HCT116 (cell line): Measurements from ENCODE around the gene ROR2. TPM values are rescaled to one million over a fixed set of nuclear protein-coding genes. Genes with fewer than 3 reads are reported as not detected.

Experiments
- ATAC-seq: fragments of 200-7000 bp; cut with Tn5 transposase; 2 replicates; pipeline ENCODE4 v1.9.1; 2020; ENCODE audit warnings: mild to moderate bottlenecking, moderate library complexity
- BruUV-seq: library from RNA; stranded (reverse); fragments of 400-500 nt; replicated peaks from 2 replicates; lab custom pipeline; 2021; lab: Mats Ljungman, UMichigan
- CTCF ChIA-PET: fragments of 300-600 bp; sonication (Branson Sonifier 250); formaldehyde crosslinking; loops from one replicate; lab custom pipeline; 2021; ENCODE audit warnings: antibody characterized with exemption; lab: Charles Lee
- POLR2A ChIA-PET: fragments of 300-600, 350-600 bp; sonication (Branson Sonifier 250); formaldehyde crosslinking; loops from one replicate; lab custom pipeline; 2021; ENCODE audit warnings: antibody characterized with exemption; lab: Charles Lee
- RAD21 ChIA-PET, 2 experiments: fragments of 300-600 bp; sonication (Branson Sonifier 250); formaldehyde crosslinking; loops; one replicate each; lab custom pipeline; 2023; ENCODE audit warnings: low total read pairs in 2 of 2; ENCODE audit not compliant: uncharacterized antibody in 2 of 2, unreplicated experiment in 2 of 2, low non-redundant PET in 1 of 2; lab: Charles Lee
- DNase-seq: peaks from one replicate; pipeline ENCODE4 v3.0.0-alpha.2; 2010; ENCODE audit warnings: low read depth, low spot score
- H2AFZ ChIP-seq: fragments of 200-600 bp; shearing (Covaris generic), sonication (generic); 2 replicates; pipeline ENCODE4 v1.6.1; 2017; ENCODE audit warnings: low read depth, mixed run types, mixed read lengths, antibody characterized with exemption, low read length; ENCODE audit not compliant: poor library complexity, severe bottlenecking
- H3K27ac ChIP-seq: 2 replicates; pipeline ENCODE4 v1.5.1; 2012; ENCODE audit warnings: low read depth, low read length
- H3K27me3 ChIP-seq: fragments of 200-600 bp; sonication (generic); 2 replicates; pipeline ENCODE4 v1.6.1; 2016; ENCODE audit warnings: mixed run types, low read length, mixed read lengths; ENCODE audit not compliant: insufficient read depth
- H3K36me3 ChIP-seq, 2 experiments: fragments of 200-500 bp in 1 of 2; fragments of 200-600 bp in 1 of 2; sonication (Bioruptor generic) in 1 of 2; sonication (generic) in 1 of 2; 2 replicates each; pipeline versions ENCODE4 v1.5.1 to v1.6.1; 2014 to 2016; ENCODE audit warnings: low read length in 2 of 2, inconsistent platforms in 1 of 2, mixed read lengths in 1 of 2, mixed run types in 1 of 2; ENCODE audit not compliant: insufficient read depth in 2 of 2, control insufficient read depth in 1 of 2
- H3K4me1 ChIP-seq, 2 experiments: fragments of 200-600 bp in 1 of 2; sonication (generic) in 1 of 2; 2 replicates each; pipeline versions ENCODE4 v1.5.1 to v1.6.1; 2012 to 2017; ENCODE audit warnings: low read length in 2 of 2, inconsistent platforms in 1 of 2, mild to moderate bottlenecking in 1 of 2, mixed read lengths in 1 of 2, mixed run types in 1 of 2, moderate library complexity in 1 of 2; ENCODE audit not compliant: insufficient read depth in 2 of 2, control insufficient read depth in 1 of 2
- H3K4me2 ChIP-seq: fragments of 200-600 bp; sonication (generic); 2 replicates; pipeline ENCODE4 v1.6.1; 2017; ENCODE audit warnings: mixed run types, low read length, mixed read lengths
- H3K4me3 ChIP-seq, 2 experiments: fragments of 200-600 bp in 1 of 2; sonication (generic) in 1 of 2; replicated peaks in 1 of 2; 2 replicates each; pipeline ENCODE4 v1.5.1; 2011 to 2016; ENCODE audit warnings: low read length in 2 of 2, control low read depth in 1 of 2, low read depth in 1 of 2, mild to moderate bottlenecking in 1 of 2, mixed read lengths in 1 of 2, mixed run types in 1 of 2
- H3K79me2 ChIP-seq: fragments of 200-600 bp; sonication (generic); 2 replicates; pipeline ENCODE4 v1.6.1; 2017; ENCODE audit warnings: mild to moderate bottlenecking, mixed run types, low read length, moderate library complexity, mixed read lengths; ENCODE audit not compliant: insufficient read depth
- H3K9ac ChIP-seq: fragments of 200-600 bp; sonication (generic); 2 replicates; pipeline ENCODE4 v1.6.1; 2016; ENCODE audit warnings: low read length, mixed read lengths
- H3K9me2 ChIP-seq: fragments of 200-600 bp; sonication (generic), shearing (Covaris generic); 2 replicates; pipeline ENCODE4 v1.6.1; 2017; ENCODE audit warnings: mixed run types, mild to moderate bottlenecking, moderate library complexity; ENCODE audit not compliant: insufficient read depth
- H3K9me3 ChIP-seq, 2 experiments: fragments of 200-500 bp in 1 of 2; fragments of 200-600 bp in 1 of 2; sonication (Bioruptor generic) in 1 of 2; sonication (generic) in 1 of 2; 2 replicates each; pipeline ENCODE4 v1.6.1; 2014 to 2017; ENCODE audit warnings: low read length in 2 of 2, mixed read lengths in 2 of 2, inconsistent platforms in 1 of 2, low read depth in 1 of 2, mild to moderate bottlenecking in 1 of 2, mixed run types in 1 of 2, moderate library complexity in 1 of 2; ENCODE audit not compliant: control insufficient read depth in 1 of 2, insufficient read depth in 1 of 2
- H4K20me1 ChIP-seq: fragments of 200-600 bp; sonication (generic), shearing (Covaris generic); 2 replicates; pipeline ENCODE4 v1.6.1; 2017; ENCODE audit warnings: mixed run types, mild to moderate bottlenecking, moderate library complexity; ENCODE audit not compliant: insufficient read depth
- CEBPB ChIP-seq: IDR thresholded peaks from 2 replicates; pipeline ENCODE4 v1.6.1; 2012; ENCODE audit warnings: low read depth
- ELF1 ChIP-seq: IDR thresholded peaks from 2 replicates; pipeline ENCODE4 v1.6.1; 2012; ENCODE audit warnings: low read depth, borderline replicate concordance
- EZH2 ChIP-seq: fragments of 200-600 bp; sonication (generic); IDR thresholded peaks from 2 replicates; pipeline ENCODE4 v1.6.1; 2017; ENCODE audit warnings: antibody characterized with exemption, mixed run types
- EZH2phosphoT487 ChIP-seq: fragments of 200-600 bp; IDR thresholded peaks from 2 replicates; pipeline ENCODE4 v1.6.1; 2018; ENCODE audit warnings: antibody characterized with exemption, borderline replicate concordance
- JUND ChIP-seq: IDR thresholded peaks from 2 replicates; pipeline ENCODE4 v1.6.1; 2012
- RAD21 ChIP-seq: IDR thresholded peaks from 2 replicates; pipeline ENCODE4 v1.6.1; 2012; ENCODE audit warnings: low read depth, mild to moderate bottlenecking
- REST ChIP-seq: IDR thresholded peaks from 2 replicates; pipeline ENCODE4 v1.6.1; 2012; ENCODE audit warnings: low read depth
- SIN3A ChIP-seq: IDR thresholded peaks from 2 replicates; pipeline ENCODE4 v1.6.1; 2012; ENCODE audit warnings: low read depth
- YY1 ChIP-seq: IDR thresholded peaks from 2 replicates; pipeline ENCODE4 v1.6.1; 2011; ENCODE audit warnings: low read length, low read depth, moderate library complexity, mild to moderate bottlenecking; ENCODE audit not compliant: insufficient replicate concordance; ENCODE audit errors: extremely low read depth
- ZBTB33 ChIP-seq: IDR thresholded peaks from 2 replicates; pipeline ENCODE4 v1.6.1; 2011; ENCODE audit warnings: mild to moderate bottlenecking, low read length, moderate library complexity; ENCODE audit not compliant: insufficient replicate concordance; ENCODE audit errors: extremely low read depth
- intact Hi-C: fragments of 100-400 bp; cut with micrococcal nuclease; formaldehyde crosslinking; loops from 2 replicates; pipeline ENCODE4 v1.10.0; 2022
- total RNA-seq: library from RNA; stranded (reverse); gene quantifications from one replicate; pipeline ENCODE4 v1.2.1, GENCODE V29; 2021; ENCODE audit not compliant: unreplicated experiment
- TF ChIP-seq, protein P1 (sequence below): IDR thresholded peaks from 2 replicates; pipeline ENCODE4 v1.6.1; 2012
- TF ChIP-seq, protein P2 (sequence below): IDR thresholded peaks from 2 replicates; pipeline ENCODE4 v1.6.1; 2012

ROR2 gene
- total RNA-seq, 1 experiment from 2014 or later = 15.7 TPM

DNA sequence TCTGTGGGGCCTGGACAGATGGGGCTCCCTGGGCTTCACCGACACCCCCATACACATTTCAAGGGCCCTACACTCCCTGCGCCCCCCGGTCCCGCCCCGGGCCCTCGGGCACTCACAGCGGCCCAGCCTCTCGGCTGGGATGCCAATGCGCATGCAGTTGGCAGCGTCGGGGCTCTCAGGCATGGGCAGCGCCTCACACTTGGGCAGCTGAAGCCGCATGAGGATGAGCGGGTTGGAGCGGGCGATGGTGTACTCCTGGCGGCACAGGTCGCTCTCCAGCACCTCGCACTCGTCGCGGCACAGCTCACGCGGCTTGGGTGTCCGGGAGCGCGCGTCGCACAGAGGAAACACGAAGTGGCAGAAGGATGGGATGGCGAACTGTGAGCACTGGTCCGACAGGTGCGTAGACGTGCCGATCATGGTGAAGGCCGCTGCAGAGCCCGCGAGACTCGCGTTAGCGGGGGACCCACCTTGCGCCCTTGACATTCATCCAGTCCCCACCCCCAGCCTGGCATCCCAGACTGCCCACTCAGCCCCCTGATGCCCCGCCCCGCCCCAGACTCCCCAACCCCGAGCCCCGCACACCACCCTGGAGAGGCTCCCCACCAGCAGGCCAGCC is 216.9 kb downstream of the ROR2 start (continued):
- TF ChIP-seq REST (no peak), EZH2 (no peak), ZBTB33 (no peak)
- TF ChIP-seq, all 23 proteins: peak for 0

- CTCF ChIA-PET = no interaction called here
- no peak for ATAC-seq
- intact Hi-C loops = no loop called here
- no peaks in the 10 kb centered on the region for H4K20me1 ChIP-seq
- H3K27ac ChIP-seq = no peak overlapping the region
- POLR2A ChIA-PET = no interaction called here
- H3K27me3 ChIP-seq = no peaks in the 10 kb centered on the region
- RAD21 ChIA-PET = no interaction called here
- no peaks in the 10 kb centered on the region for H3K36me3 ChIP-seq
- no peak overlapping the region for H3K9ac ChIP-seq
- H3K9me2 ChIP-seq = no peaks in the 10 kb centered on the region
- H3K4me1 ChIP-seq = peaks cover 0 to 3% of the 10 kb centered on the region in 2 experiments; a peak in 2 of 4 replicates
- TF ChIP-seq ZBTB33 (no peak), RAD21 (no peak), ELF1 (no peak), JUND (no peak), CEBPB (no peak), YY1 (no peak), SIN3A (no peak), EZH2phosphoT487 (no peak)
- TF ChIP-seq, protein P1, sequence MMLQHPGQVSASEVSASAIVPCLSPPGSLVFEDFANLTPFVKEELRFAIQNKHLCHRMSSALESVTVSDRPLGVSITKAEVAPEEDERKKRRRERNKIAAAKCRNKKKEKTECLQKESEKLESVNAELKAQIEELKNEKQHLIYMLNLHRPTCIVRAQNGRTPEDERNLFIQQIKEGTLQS = no peak
- TF ChIP-seq, protein P2, sequence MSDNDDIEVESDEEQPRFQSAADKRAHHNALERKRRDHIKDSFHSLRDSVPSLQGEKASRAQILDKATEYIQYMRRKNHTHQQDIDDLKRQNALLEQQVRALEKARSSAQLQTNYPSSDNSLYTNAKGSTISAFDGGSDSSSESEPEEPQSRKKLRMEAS = no peak
- TF ChIP-seq, all 23 proteins: peak for 0
- no peak overlapping the region for H3K4me3 ChIP-seq
- H3K4me2 ChIP-seq = no peak overlapping the region
- no peaks in the 10 kb centered on the region for H3K9me3 ChIP-seq
- H2AFZ ChIP-seq = no peak overlapping the region
- no TSS peak for BruUV-seq
- no peak for DNase-seq
- H3K79me2 ChIP-seq = no peaks in the 10 kb centered on the region
These were observed 217.6 kb downstream of the ROR2 start for GRCh38 chr9:91732187-91733005.
